HG03432 (cell line): ENCODE data around the gene SSU72.
"Not testable (repeated sequence)": the region's sequence is repeated elsewhere in the genome, so short reads cannot be mapped to it uniquely, and the experiment has no call there.

Experiments
- ATAC-seq: cut with Tn5 transposase; IDR thresholded peaks from one replicate; pipeline ENCODE4 v1.9.1; 2021; ENCODE audit warnings: mild to moderate bottlenecking, moderate library complexity; ENCODE audit not compliant: unreplicated experiment

SSU72 gene

GRCh38 chr1:1531947-1532346 lies 42.7 kb downstream of the SSU72 start:
- ATAC-seq: no peak

DNA sequence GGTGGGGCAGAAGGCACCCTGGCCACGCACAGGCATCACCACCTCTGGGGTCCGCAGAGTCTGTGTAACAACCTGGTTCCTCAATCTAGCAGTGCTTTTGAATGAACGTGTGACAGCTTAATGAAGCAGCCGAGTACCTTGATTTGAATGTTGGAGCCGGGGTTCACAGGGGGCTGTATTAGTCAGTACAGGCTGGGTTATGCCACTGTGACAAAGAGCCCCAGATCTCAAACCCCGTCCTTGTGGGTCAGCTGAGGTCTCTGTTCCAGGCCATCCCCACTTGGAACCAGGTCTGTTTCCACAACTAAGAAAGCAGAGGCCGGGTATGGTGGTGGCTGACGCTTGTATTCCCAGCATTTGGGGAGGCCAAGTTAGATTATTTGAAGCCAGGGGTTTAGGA lies 44.7 kb downstream of the SSU72 start:
- ATAC-seq: no peak

DNA sequence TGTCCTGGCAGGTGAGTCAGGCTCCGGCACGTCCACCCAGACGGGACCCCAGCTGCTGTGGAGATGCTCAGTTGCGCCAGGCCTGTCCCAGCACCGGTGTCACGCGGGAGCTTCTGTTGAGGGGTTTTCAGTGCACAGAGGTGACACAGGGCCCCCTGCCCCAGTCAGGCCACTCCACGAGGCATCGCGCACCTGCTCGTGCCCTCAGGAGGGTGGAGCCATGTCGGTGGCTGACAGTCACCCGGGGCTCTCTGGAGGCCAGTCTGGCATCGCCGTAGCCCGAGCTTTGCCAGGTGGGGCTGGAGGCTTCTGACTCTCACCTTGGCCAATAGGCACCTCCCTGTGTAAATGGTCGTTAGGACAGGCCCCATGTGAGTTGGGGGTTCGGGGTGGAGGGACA lies 45.3 kb downstream of the SSU72 start:
- no peak for ATAC-seq

GRCh38 chr1:1528301-1529267 lies 46.1 kb downstream of the SSU72 start:
- ATAC-seq: no peak

DNA sequence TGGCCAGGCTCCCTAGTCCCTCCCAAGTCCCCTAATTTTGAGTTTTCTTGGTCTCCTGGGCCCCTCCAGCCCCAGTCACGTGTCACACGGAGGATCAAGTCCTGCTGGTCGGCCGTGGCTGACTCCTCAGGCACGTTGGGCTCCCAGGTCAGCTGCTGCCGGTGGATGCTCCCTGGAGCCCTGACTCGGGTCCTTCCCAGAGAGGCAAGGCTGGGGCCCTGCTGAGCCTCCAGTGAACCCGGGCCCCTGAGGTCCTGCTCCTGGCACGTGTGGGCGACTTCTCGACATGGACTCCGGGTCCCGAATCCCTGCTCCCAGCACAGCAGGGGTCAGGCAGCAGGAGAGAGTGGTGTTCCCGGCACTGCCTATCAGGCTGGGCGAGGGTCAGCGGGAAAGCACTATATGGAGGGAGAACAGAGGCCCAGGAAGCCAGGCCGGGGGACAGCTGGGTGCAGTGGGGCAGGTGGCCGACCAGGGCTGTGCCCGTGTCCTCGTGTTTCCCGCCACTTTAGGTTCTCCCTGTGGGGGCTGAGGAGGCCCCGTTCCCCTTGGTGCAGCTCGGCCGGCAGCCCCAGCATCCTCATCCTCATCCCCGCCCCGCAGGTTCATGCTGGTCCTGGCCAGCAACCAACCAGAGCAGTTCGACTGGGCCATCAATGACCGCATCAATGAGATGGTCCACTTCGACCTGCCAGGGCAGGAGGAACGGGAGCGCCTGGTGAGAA lies 47.4 kb downstream of the SSU72 start:
- no peak for ATAC-seq

GRCh38 chr1:1526476-1526875 lies 48.2 kb downstream of the SSU72 start:
- not testable (repeated sequence) for ATAC-seq

DNA sequence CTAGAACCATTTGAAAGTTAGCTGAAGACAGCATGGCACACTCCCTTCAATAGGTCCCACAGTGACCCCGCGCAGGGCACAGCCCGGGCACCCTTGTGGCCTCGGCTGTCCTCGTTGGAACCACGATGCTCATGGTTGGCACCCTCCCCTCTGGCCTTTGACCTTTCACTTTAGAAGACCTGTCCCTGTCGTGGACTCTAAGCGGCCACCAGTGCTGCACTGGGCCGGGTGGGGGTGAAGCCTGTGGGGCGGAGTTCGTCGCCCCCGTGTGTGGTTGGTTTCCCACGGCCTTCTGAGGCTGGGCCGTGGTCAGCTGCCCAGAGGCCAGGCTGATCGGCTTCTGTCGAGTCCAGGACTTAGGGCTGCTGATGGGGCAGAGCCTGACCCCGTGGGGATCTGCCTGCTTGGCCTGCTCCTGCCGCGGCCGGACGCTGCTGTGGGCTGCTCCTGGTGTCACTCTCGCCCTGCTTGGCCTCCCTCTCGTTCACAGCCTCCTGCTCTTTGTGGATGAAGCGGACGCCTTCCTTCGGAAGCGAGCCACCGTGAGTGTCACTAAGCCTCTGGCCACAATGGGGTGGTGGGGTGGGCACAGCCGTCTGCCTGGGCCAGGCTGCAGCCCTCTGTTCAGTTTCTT lies 49.8 kb downstream of the SSU72 start:
- not testable (repeated sequence) for ATAC-seq

DNA sequence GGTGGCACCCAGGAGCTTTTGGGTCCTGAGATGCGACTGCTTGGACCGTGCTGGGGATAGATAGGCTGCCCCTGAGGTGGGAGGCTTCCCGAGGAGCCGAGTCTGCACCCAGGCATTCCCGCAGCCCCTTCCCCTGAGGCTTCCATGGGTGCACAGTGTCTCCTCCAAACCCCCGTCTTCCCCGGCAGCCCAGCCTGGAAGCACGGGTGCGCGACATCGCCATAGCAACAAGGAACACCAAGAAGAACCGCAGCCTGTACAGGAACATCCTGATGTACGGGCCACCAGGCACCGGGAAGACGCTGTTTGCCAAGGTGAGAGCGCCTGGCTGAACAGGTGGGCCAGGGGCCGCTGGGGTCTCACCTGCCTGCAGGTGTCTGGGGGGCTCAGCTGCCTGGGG lies 51.0 kb downstream of the SSU72 start:
- ATAC-seq: not testable (repeated sequence)

DNA sequence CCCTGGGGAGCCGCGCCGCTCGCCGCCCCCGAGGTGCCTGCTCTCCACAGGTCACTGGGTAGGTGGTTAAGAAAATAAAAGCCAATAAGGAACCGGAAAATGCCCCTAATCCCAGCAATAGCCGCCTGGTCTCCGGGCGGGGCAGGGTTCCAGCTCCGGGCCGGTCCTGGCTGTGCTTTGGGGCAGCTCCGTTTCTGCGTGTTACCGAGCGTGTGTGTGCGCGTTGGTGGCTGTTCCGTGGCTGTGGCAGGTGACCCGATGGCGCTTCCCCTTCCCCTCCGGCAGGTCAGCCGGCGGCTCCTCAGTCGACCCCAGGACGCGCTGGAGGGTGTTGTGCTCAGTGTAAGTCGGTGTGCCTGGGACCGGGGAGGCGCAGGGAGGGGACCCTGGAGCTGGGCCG lies 51.4 kb downstream of the SSU72 start:
- ATAC-seq: not testable (repeated sequence)

GRCh38 chr1:1522536-1522935 lies 52.1 kb downstream of the SSU72 start:
- not testable (repeated sequence) for ATAC-seq

DNA sequence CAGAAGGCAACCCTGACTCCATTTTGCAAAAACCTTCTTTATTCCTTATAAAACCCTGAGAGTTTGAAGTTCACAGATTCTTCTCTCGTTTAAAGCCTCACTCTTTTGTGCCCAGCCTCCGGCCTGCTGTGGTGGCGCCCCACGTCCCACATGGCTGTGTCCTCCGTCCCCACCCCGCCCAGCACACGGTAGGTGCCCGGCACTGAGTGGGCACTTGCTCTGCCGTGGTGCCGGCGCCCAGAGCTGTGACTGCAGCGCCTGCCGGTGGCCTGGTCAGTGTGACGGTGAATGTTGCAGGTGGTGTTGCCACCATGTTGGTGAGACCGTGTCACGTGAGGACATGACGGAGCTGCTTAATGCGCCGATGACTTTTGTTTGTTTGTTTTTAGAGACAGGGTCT lies 53.3 kb downstream of the SSU72 start:
- ATAC-seq: no peak

DNA sequence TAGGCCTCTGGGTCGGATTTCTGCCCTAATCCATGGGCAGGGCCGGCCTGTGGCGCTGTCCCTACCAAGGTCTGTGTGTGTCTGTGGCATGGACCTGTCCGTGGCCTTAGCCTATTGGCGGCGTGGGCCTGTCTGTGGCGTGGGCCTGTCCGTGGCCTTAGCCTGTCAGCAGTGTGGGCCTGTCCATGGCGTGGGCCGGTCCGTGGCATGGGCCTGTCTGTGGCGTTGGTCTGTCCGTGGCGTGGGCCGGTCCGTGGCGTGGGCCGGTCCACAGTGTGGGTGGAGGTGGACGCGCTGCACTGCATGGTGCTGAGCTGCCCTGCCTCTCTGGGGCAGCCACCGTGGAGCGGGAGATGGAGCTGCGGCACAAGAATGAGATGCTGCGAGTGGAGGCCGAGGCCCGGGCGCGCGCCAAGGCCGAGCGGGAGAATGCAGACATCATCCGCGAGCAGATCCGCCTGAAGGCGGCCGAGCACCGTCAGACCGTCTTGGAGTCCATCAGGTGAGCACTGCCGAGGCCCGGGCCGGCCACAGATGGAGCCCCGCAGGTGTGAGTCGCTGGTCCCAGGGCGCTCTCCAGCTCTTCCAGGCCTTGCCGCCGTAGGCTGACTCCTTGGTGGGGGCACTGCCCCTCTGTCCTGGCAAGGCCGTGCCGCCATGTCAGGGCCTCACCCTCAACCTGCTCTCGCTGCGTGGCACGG lies 54.7 kb downstream of the SSU72 start:
- ATAC-seq: not testable (repeated sequence)

DNA sequence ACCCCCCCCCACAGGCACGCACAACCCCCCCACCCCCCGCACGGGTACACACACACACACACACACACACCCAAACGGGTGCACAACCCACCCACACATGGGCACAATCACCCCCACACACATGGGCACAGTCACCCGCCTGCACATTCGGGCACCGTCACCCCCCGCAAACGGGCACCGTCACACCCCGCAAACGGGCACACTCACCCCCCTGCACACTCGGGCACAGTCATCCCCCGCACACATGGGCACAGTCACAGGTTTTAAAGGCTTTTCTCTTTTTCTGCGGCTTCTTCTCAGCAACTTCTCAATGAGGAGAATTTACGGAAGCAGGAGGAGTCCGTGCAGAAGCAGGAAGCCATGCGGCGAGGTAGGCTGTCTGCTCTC lies 56.0 kb downstream of the SSU72 start:
- not testable (repeated sequence) for ATAC-seq

- ATAC-seq: no peak
Measured at GRCh38 chr1:1517973-1518620, 56.6 kb downstream of the SSU72 start.

DNA sequence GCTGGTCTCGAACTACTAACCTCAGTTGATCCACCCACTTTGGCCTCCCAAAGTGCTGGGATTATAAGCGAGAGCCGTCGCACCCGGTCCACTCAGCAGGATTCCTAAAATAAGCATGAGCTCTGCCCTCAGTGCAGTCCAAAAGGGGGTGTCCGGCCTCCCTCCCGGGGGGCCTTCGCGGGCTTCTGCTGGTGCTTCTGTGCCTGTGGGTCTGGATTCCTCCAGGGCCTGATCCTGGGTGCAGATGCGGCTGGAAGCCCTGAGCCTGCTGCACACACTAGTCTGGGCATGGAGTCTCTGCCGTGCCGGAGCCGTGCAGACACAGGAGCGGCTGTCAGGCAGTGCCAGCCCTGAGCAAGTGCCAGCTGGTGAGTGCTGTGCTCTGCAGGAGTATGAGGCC lies 57.7 kb downstream of the SSU72 start:
- ATAC-seq: not testable (repeated sequence)

DNA sequence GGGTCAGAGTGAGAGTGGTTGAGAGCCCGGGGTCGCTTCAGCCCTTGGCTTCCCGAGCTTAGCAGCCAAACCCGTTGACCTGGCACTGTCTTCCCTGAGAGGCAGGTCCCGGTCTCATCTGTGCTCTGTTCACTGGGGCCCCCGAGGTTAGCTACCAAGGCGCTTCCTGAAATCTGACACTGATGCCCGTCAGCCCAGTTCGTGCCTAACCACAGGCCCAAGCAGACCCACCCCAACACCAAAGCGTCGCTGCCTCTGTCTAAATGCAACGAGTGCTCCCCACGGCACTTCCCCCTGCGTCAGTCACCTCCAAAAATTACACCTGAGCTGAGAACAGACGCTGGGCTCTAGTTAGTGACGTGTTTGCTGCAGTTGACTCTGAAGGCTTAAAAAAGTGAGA lies 60.3 kb downstream of the SSU72 start:
- ATAC-seq: not testable (repeated sequence)

GRCh38 chr1:1513675-1514074 lies 61.0 kb downstream of the SSU72 start:
- ATAC-seq: not testable (repeated sequence)

- ATAC-seq: peak; percentile 15
Measured at GRCh38 chr1:1512425-1512824, 62.2 kb downstream of the SSU72 start.

GRCh38 chr1:1511533-1512285 lies 63.0 kb downstream of the SSU72 start, which contains the start of gene ATAD3A:
Gene ATAD3A (plus strand): TSS chr1:1512162. CDS start chr1:1512269, 107 bp downstream.
- ATAC-seq: peak; percentile 84
